H7 (cell line): ENCODE data around the gene IL17RD. TPM values are rescaled to one million over a fixed set of nuclear protein-coding genes. Genes with fewer than 3 reads are reported as not detected.
A peak's percentile ranks its signal among the peaks of the same experiment; 100 is the strongest.

ENCODE experiments used
- DNase-seq: peaks from one replicate; pipeline ENCODE4 v3.0.0; 2012
- H3K27me3 ChIP-seq: 2 replicates; pipeline ENCODE4 v1.6.0; 2011; ENCODE audit warnings: mild to moderate bottlenecking, low read length; ENCODE audit not compliant: control insufficient read depth, insufficient read depth
- H3K36me3 ChIP-seq: replicated peaks from 2 replicates; pipeline ENCODE4 v1.5.1; 2011; ENCODE audit warnings: low read length; ENCODE audit not compliant: control insufficient read depth, insufficient read depth
- H3K4me3 ChIP-seq: 2 replicates; pipeline ENCODE4 v1.5.1; 2011; ENCODE audit warnings: low read depth, mild to moderate bottlenecking, control low read depth, low read length, moderate library complexity; ENCODE audit not compliant: insufficient read depth
- total RNA-seq: library from RNA; depleted of rRNA; stranded (reverse); fragments of >200 nt; shearing (Covaris generic); gene quantifications from 2 replicates; pipeline ENCODE4 v1.2.3, GENCODE V29; 2014

IL17RD gene
- total RNA-seq, 1 experiment from 2014 or later = 33.4 TPM

DNA sequence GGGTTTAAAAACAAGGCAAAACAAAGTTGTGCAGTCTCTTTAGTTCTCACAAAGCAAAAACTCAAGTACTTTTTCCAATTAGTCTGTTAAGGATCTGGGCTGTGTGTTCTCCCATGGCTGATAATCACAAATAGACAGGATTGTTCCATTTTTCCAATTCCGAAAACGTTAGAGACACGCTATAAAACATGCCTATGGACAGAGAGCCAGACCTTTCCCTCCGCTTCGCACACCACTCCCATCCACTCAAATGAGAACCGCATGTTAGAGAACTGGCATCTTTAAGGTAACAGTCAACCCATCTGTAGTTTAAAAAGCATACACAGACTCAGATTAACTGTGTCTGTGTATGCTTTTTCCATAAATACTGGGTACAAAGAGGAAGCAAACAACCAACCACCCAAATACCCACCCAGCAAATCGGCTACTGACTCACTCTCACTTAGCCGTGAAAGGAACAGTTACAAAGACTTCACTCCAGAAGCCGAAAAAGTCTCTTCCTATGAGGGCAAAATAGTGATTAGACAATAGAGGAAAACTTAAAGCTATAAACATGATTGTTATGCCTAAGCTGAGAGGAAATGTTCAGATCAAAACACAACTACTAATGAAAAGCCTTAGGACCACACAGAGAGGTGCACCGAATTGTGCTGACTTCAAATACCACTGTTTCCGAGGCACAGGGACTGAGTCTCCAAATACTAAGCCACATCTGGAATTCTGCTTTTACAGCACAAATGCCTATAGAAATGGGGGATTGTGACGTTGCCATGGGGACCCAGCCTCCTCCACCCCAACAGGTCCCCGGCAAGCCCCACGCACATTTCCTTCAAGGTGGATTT is 36.1 kb downstream of the IL17RD start:
- no peak for DNase-seq
- Histone ChIP-seq H3K4me3 (no peak overlapping the region), H3K27me3 (peaks cover 5% of the 10 kb centered on the region), H3K36me3 (no peaks in the 10 kb centered on the region)

DNA sequence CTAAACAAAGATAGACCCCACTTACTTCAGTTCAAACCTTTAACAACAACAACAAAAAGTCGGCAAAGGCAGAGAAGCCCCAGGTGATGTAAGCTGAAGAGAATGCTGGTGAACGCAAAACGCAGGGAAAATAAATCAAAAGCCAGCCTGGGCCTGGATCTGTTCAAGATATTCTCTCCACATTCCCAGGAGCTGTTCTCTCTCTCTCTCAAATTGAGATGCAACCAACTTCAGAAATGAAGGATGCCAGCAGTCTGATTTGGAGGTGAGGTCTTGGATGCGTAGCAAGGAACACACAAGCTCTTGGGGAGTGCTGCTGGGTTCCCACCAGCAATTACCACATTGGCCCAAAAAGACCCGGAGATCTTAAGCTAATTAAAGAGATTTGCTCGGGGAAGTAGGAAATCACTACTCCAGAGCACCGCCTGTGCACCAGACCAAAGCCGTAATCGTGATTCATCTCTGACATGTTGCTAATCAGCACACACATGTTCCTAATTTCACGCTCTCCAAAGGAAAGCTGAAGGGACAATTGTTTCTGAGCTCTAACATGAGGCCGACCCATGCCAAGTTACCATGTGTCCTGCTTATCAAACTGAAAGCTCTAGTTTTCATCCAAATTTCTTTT is 37.1 kb downstream of the IL17RD start:
- no peak for DNase-seq
- Histone ChIP-seq H3K27me3 (peaks cover 5% of the 10 kb centered on the region), H3K36me3 (no peaks in the 10 kb centered on the region; the same call in 1 of the 2 replicates), H3K4me3 (no peak overlapping the region)

DNA sequence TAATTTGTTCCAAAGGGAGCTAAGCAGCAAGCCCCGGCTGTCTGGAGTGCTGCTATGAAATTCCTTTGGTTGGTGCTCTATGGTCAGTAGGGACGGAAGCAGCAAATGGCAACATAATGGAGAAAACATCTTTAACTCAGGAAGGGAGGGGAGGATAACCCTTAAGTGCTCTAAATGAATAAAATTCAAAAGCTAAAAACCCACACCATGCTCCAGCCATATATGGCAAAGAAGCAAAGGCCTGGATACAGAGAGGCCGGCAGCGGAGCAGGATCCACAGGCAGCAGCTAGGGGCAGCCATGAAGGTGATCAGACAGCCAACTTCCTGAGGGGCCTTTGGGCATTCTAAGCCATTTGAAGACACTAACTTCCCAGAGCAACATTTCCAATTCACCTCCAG is 38.9 kb downstream of the IL17RD start:
- Histone ChIP-seq H3K36me3 (no peaks in the 10 kb centered on the region; the same call in 1 of the 2 replicates), H3K27me3 (peaks cover 5% of the 10 kb centered on the region)
- DNase-seq = peak; percentile 49

DNA sequence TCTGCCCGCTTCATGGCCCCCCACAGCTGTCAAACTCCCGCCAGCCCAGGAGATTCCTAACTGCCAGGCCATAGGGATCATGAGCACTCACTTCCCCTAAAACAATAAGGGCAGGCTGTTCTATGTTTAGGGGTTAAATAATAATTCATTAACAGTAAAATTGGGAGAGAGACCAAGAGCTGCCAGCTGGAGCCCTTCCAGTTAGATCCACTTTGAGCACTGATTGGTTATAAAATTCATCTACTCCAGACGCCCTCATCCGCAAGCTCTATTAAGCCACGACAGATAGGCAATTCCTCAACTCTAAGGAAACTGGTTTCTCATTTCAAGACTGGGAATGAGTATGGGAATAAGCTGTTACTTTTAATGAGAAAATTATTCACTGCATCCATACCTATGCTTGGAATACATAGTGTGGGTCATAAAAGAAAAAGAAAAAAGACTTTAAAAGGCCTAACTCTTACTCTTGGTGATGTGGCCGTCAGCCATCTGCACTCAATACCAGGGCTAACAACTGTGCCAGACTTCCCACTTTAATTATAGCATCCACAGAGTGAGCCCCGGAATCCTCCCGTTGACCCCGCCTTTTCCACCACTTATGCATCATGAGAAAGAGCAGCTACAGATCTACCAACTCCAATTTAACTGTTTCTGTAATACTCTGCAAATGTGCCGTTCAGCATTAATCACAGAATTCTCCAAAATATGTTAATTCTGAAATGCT is 44.5 kb downstream of the IL17RD start:
- no peak overlapping the region for H3K4me3 ChIP-seq
- DNase-seq = no peak
- H3K27me3 ChIP-seq = peaks cover 2% of the 10 kb centered on the region
- H3K36me3 ChIP-seq = no peaks in the 10 kb centered on the region; the same call in 1 of the 2 replicates

More for the DNA sequence above, 38.9 kb downstream of the IL17RD start:
- no peak overlapping the region for H3K4me3 ChIP-seq

DNA sequence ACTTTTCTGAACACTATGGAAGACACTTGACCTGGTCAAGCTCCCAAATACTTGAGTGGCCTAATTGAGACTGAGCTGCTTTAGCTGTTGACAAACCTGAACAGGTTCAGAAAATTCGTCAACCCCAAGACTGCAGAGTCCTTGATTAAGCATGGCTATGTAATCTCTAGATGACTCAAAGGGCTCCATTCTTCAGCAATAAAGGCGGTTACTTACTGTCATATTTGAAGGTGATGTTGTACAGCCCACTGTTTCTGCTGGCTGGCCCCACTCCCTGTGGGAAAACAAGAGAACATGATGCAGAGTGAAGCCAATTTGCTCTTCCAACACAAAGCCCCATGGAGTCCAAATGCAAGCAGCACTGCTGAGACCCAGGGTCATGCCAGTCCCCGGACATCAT is 45.1 kb downstream of the IL17RD start:
- DNase-seq = no peak
- H3K27me3 ChIP-seq = no peaks in the 10 kb centered on the region
- no peaks in the 10 kb centered on the region; the same call in 1 of the 2 replicates for H3K36me3 ChIP-seq

DNA sequence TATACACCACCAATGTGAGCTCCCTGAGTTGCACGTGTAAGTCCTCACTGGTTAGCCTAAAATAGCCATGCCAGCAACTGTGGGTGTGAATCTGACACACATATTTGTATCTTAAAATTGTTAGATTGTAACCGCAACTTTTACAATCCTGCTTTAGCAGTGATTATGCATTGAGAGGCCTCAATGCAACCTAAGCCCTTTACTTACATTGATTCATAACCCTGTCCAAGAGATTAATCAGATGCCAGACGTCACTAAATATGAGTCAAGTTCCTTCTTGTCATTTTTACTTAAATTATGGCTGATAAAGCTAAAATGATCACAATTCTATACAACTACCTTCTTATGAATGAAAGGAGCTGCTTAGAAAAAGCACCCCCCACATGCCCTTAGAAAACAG is 46.9 kb downstream of the IL17RD start:
- Histone ChIP-seq H3K4me3 (no peak overlapping the region), H3K36me3 (peaks cover 5% of the 10 kb centered on the region), H3K27me3 (no peaks in the 10 kb centered on the region)
- DNase-seq = no peak

More for the DNA sequence above, 45.1 kb downstream of the IL17RD start:
- H3K4me3 ChIP-seq = no peak overlapping the region

DNA sequence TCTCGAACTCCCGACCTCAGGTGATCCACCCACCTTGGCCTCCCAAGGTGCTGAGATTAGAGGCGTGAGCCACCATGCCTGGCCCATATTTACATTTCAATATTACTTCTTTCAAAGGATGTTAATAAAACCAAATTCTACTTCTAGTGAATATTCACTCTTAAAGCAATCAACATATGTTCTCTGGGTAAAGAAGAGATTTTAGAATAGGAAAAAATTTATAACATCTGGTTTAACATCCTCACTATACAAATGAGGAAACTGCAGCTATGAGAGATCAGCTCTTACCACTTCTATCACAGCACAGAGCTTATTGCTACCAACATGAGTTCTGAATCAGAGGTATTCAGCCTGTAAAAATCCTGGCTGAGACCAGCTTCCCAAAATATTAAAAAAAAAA is 48.7 kb downstream of the IL17RD start:
- Histone ChIP-seq H3K4me3 (no peak overlapping the region), H3K36me3 (peaks cover 5% of the 10 kb centered on the region), H3K27me3 (no peaks in the 10 kb centered on the region)
- DNase-seq = no peak

DNA sequence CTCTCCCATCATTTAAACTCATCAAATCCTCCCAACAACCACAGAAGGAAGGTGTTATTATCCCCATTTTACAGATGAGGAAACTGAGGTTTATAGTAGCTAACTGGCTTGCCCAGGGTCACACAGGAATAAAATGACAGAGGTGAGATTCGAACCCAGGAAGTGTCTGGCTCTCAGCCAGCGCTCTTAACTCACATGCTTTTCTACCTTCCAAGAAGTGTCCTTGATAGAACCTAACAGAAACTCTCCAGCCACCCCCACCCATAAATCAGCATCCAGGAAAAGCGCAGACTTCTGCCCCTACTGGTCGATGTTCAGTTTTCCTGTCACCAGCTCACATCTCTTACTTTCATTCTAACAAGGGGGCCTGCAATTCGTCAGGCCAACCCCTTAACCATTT is 52.9 kb downstream of the IL17RD start:
- peak; percentile 60 for DNase-seq
- Histone ChIP-seq H3K36me3 (peaks cover 8% of the 10 kb centered on the region), H3K4me3 (no peak overlapping the region), H3K27me3 (no peaks in the 10 kb centered on the region)

DNA sequence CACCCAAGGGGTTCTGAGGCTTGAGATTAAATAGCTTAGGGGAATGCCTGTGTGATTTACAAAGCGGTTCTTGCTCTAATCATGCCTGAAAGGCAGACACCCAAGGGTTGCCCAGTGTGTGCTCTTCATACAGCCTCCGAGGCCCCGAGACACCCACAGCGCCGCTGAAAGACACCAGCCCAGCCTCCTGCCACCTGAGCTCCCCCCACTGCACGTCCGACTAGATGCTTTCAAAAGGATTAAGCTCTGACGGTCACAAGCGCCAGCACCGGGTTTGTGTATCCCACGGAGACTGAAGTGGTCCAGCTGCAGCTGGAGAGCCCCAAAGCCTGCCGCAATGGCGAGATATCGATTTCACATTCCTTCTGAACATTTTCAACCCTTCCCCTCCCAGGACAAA is 54.4 kb downstream of the IL17RD start:
- Histone ChIP-seq H3K36me3 (peaks cover 13% of the 10 kb centered on the region), H3K4me3 (no peak overlapping the region)
- no peak for DNase-seq

DNA sequence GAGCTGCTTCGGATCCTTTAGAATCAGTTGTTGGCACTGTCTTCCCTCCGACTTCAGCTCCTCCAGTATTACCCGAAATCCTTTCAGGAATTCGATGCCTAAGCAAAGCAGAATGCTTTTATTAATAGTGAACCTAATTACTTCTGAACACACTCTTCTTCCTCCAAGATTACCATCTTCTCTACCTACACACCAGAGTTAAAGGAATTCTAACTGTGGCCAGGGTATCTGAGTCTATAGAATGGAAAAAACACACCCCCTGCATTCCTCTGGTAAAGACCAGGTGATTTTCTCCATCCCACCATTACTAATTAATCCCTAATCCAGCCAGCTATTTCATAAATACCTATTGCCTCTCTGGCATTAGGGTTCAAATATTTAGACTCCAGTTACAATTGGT is 54.9 kb downstream of the IL17RD start:
- H3K4me3 ChIP-seq = no peak overlapping the region
- DNase-seq = no peak
- H3K27me3 ChIP-seq = no peaks in the 10 kb centered on the region
- peaks cover 17% of the 10 kb centered on the region for H3K36me3 ChIP-seq

More for the DNA sequence above, 54.4 kb downstream of the IL17RD start:
- H3K27me3 ChIP-seq = no peaks in the 10 kb centered on the region

DNA sequence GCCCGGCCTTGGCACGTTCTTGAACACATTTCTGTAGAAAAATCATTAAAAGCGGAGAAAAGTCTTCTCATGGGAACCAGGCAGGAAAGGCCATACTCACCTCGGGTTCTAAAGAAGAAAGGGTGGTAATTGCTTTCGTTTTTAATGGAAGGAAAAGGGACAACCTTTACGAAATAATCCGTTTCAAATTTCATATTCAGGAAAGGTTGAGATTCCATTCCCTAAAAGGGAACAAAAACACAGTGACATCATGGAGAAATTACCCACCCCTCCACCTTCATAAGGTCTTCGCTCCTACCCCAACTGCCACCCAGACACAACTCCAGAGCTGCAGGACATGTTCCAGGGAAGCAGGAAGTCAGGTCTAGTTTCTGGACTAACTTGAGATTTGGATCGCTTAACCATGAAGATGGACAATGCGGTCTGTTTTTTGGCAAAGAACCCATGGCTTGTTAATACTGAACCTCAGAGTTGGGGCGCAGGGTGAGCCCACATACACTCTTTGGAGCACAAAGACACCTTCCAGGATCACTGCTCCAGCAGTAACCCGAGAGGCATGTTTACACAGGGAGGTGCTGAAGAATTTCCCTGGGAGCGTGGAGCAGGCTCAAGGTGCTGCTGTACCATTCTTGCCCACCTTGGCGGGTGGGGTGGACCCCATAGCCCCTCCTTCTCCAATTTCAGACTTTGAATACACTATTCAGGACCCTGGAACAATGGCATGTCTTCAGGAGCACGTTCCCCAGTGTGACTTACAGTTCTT is 55.5 kb downstream of the IL17RD start:
- H3K4me3 ChIP-seq = no peak overlapping the region
- H3K36me3 ChIP-seq = peaks cover 18% of the 10 kb centered on the region
- no peaks in the 10 kb centered on the region for H3K27me3 ChIP-seq
- DNase-seq = no peak

DNA sequence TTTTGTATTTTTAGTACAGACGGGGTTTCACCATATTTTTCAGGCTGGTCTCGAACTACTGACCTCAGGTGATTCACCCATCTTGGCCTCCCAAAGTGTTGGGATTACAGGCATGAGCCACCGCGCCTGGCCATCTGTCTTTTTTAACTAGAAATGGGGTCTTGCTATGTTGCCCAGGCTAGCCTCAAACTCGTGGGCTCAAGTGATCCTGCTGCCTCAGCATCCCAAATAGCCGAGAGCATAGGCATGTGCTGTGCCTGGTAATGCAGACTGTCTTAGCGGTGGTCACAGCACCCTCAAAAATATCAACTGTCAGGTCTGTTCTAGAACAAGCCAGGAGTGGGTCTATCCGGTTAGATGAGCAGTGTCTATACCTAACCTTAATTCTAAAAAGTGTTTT is 56.5 kb downstream of the IL17RD start:
- Histone ChIP-seq H3K27me3 (no peaks in the 10 kb centered on the region), H3K36me3 (peaks cover 17% of the 10 kb centered on the region), H3K4me3 (no peak overlapping the region)
- no peak for DNase-seq

DNA sequence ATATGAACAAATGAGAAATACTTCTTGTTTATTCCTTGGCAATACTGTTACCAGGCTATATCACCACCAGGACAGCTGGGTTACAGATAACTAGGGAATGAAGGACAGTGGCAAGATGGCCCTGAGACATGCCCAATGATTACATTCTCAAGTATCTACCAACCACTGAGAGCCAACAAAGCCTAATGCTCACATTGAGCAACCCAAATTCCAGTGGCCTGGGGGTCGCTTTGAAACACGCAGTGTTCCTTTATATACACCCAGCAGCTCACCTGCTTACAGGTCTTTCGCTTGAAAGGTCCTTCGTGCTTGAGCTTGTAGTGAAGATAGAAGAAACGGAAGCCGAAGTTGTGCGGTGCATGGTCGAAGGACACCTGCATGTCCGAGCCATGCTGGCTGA is 59.6 kb downstream of the IL17RD start:
- no peaks in the 10 kb centered on the region for H3K27me3 ChIP-seq
- H3K4me3 ChIP-seq = no peak overlapping the region
- DNase-seq = no peak
- H3K36me3 ChIP-seq = peaks cover 18% of the 10 kb centered on the region

DNA sequence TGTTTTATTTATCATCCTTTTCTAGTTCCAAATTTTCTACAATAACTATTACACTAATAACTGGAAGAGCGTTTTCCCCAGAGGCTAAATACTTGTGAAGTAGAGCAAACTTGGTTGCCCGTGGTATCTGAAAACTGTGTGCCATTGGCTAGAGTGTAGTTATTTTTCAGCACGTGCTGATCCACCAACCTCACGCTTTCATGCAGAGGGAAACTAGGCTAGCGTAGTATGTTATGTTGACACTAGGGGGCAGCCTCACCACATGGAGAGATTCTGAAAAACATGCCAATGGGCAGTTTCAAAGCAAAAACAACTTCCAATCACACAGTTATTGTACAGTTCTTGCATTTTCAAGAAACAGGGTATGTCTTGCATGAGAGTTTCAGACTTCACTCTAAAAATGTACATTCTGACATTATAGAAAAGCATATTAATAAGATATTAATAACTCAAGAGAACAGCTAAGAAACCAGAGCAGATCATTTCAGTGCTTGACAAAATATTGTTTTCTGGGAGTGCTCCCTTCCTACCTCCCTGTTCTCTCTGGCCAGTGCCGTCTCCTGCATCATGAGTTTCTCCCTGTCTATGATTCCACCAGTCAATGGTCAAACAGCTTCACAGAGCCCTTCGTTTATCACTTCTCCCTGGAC is 65.0 kb downstream of the IL17RD start:
- peak; percentile 76 for DNase-seq
- Histone ChIP-seq H3K27me3 (no peaks in the 10 kb centered on the region), H3K36me3 (peaks cover 29% of the 10 kb centered on the region), H3K4me3 (no peak overlapping the region)
